Fibroblast of the aortic adventitia (primary cell): Measurements from ENCODE around the gene LRRC8A. TPM values are rescaled to one million over a fixed set of nuclear protein-coding genes. Genes with fewer than 3 reads are reported as not detected.

Experiments used
- DNase-seq: peaks from one replicate; pipeline ENCODE4 v3.0.0-alpha.2; 2010; ENCODE audit warnings: low read depth
- H3K4me3 ChIP-seq: 2 replicates; pipeline ENCODE4 v1.5.1; 2011; ENCODE audit warnings: low read depth, mild to moderate bottlenecking, control low read depth, low read length, moderate library complexity
- total RNA-seq: library from RNA; depleted of rRNA; stranded (reverse); fragments of >200 nt; gene quantifications from 2 replicates; pipeline ENCODE4 v1.2.3, GENCODE V29; 2012; ENCODE audit warnings: low replicate concordance
- TF ChIP-seq, protein P1 (sequence below): IDR thresholded peaks from 2 replicates; pipeline ENCODE4 v1.5.1; 2011; ENCODE audit warnings: mild to moderate bottlenecking, low read length, control low read depth, inconsistent platforms; ENCODE audit not compliant: insufficient read depth

The LRRC8A gene
- total RNA-seq, 1 donor: 50.6 TPM

DNA sequence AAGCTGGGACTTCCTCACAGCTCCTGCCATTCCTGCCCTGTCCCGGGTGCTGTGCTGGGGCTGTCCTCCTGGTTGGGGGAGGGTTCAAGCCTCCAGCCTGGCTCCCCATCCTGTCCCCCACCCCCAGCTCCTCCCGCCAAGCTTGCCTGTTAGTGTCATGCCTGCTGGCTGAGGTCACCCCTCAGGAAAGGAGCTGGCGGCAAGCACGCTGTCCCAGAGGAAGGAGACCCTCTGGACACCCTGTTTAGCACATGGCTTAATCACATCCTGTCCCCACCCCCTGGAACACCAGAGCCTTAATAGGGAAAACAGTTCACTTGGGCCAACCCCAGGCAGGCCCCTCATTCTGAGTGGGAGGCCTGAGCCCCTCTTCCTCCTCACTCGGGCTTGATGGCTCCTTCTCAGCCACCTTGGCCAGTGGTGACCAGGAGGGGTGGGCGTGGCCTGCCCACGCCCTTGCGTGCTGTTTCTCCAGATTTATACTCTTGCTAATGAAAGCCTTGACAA lies 29.6 kb downstream of the LRRC8A start:
- TF ChIP-seq, protein P1, sequence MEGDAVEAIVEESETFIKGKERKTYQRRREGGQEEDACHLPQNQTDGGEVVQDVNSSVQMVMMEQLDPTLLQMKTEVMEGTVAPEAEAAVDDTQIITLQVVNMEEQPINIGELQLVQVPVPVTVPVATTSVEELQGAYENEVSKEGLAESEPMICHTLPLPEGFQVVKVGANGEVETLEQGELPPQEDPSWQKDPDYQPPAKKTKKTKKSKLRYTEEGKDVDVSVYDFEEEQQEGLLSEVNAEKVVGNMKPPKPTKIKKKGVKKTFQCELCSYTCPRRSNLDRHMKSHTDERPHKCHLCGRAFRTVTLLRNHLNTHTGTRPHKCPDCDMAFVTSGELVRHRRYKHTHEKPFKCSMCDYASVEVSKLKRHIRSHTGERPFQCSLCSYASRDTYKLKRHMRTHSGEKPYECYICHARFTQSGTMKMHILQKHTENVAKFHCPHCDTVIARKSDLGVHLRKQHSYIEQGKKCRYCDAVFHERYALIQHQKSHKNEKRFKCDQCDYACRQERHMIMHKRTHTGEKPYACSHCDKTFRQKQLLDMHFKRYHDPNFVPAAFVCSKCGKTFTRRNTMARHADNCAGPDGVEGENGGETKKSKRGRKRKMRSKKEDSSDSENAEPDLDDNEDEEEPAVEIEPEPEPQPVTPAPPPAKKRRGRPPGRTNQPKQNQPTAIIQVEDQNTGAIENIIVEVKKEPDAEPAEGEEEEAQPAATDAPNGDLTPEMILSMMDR: no peak
- no peak overlapping the region for H3K4me3 ChIP-seq
- no peak for DNase-seq

DNA sequence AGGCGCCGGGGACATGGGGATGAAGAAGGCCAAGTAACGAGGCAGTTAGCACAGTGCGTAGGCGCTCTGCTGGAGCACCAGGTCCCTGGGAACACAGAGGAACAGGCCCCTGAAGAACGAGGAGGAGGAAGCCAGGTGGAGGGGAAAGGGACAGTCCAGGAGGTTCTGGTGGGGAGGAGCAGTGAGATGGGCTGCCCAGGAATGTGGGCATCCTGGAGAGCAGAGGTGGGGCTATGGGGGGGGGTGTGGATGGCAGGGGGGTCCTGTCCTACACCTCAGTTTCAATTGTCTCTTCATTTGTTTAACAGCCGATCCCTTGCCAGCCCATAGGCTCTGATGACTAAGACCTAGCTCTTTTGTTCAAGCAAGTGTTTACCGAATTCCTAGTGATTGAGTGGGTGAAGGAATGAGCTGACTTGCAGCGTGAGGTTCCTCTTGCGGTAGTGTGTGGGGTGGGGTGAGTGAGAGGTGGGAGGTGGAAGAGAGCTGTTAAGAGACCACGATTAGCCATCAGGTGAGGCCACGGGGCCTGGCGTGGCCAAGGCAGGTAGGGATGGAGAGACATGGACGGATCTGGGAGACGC lies 30.4 kb downstream of the LRRC8A start:
- peak; percentile 82 for DNase-seq
- H3K4me3 ChIP-seq: no peak overlapping the region
- TF ChIP-seq, protein P1: no peak

DNA sequence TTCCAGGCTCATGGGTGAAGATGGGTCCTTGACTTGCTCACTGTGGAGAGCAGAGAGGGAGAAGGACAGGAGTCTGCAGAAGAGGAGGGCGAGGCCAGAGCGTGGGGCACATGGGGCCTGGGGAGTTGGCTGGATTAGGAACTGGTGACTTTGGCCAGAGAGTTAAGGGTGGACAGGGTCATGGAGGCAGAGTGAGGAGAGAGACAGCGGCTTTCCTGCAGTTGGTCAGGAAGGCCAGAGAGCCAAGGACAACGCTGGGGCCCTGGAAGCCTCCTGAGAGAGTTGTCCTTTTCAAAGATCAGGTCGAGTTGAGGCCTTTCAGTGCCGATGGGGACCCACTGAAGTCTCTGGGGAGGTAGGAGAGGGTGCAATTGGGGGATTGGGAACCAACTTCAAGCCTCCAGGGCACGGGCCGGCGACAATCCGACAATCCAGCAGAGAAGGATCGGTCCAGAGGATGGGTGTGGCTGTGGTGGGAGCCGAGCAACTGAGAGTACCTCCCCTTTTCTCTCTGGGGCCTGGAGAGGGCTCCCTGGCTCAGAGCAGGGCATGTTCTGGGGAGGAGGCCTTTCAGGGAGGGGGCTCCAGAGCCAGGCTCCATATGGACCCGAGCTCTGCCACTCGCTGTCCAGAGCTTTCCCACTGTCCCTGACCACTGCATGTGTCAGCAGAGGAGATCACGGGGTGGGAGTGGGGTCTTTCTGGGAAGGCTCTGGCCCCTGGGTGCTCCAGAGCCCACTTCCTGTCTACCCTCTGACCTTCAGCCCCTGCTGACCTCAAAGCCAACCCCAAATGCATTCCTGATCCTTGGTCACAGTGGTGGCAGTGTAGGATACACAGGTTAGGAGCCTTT lies 31.3 kb downstream of the LRRC8A start:
- DNase-seq: no peak
- TF ChIP-seq, protein P1: no peak
- no peak overlapping the region for H3K4me3 ChIP-seq

DNA sequence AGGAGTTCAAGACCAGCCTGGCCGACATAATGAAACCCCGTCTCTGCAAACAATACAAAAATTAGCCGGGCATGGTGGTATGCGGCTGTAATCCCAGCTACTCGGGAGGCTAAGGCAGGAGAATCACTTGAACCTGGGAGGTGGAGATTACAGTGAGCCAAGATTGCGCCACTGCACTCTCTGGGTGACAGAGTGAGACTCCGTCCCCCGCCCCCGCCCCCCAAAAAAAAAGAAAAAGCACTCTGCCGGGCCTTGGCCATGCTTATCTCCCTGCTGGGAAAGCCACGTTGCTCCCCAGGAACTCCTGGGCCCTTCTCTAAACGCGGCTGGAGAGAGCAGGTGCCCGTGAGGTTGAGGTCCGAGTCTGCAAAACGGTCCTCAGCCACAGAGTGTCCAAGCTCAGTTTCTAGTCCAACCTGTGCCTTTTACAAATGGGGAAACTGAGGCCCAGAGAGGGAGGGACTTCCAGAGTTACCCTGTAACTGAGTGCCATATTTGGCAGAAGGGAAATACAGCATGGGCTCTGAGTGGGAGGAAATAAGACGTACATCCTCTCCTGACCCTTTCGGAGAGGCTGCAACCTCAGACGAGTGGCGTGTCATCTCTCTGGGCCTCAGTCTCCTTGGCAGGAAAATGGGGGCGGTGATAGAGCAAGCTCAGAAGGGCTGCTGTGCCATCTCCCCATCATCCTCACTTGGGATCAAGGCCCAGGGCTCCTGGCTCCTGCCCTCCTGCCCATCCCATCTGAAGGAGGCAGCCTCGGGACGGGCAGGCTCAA lies 32.3 kb downstream of the LRRC8A start:
- no peak for DNase-seq

DNA sequence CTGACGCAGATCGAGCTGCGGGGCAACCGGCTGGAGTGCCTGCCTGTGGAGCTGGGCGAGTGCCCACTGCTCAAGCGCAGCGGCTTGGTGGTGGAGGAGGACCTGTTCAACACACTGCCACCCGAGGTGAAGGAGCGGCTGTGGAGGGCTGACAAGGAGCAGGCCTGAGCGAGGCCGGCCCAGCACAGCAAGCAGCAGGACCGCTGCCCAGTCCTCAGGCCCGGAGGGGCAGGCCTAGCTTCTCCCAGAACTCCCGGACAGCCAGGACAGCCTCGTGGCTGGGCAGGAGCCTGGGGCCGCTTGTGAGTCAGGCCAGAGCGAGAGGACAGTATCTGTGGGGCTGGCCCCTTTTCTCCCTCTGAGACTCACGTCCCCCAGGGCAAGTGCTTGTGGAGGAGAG lies 34.3 kb downstream of the LRRC8A start:
- peak; percentile 57 for DNase-seq
- TF ChIP-seq, protein P1: no peak
- H3K4me3 ChIP-seq: no peak overlapping the region

More for the DNA sequence above, 32.3 kb downstream of the LRRC8A start:
- TF ChIP-seq, protein P1: no peak
- H3K4me3 ChIP-seq: no peak overlapping the region

DNA sequence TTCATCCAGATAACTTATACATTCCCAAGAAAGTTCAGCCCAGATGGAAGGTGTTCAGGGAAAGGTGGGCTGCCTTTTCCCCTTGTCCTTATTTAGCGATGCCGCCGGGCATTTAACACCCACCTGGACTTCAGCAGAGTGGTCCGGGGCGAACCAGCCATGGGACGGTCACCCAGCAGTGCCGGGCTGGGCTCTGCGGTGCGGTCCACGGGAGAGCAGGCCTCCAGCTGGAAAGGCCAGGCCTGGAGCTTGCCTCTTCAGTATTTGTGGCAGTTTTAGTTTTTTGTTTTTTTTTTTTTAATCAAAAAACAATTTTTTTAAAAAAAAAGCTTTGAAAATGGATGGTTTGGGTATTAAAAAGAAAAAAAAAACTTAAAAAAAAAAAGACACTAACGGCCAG lies 34.8 kb downstream of the LRRC8A start:
- no peak for DNase-seq
- TF ChIP-seq, protein P1: no peak
- H3K4me3 ChIP-seq: no peak overlapping the region
